Tibial nerve (tissue), 4 donors: ENCODE data around the gene DNAAF5.

Experiments used
- CTCF ChIP-seq, 5 experiments: fragments of 200-600 bp in 3 of 5; fragments of 450-650 bp in 2 of 5; sonication (generic) in 3 of 5; IDR thresholded peaks; one replicate each; pipeline ENCODE4 v1.5.1; 2016 to 2019; ENCODE audit warnings: antibody characterized with exemption in 5 of 5, mild to moderate bottlenecking in 3 of 5, moderate library complexity in 2 of 5
- EP300 ChIP-seq, 2 donors: sonication (generic); formaldehyde crosslinking; IDR thresholded peaks; one replicate each; pipeline ENCODE4 v1.6.1; 2017; ENCODE audit warnings: antibody characterized with exemption in 2 of 2, mild to moderate bottlenecking in 1 of 2

- TF ChIP-seq CTCF (IDR thresholded peaks at IDR 0.05) (no peak), EP300 (IDR thresholded peaks at IDR 0.05) (no peak)
Measured at GRCh38 chr7:821688-822087, 95.2 kb downstream of the DNAAF5 start.
